Effector CD8-positive, alpha-beta T cell (primary cell): ENCODE measurements around the gene RTP5.

ENCODE experiments used
- DNase-seq: peaks from one replicate; lab custom pipeline; 2025; lab: John Stamatoyannopoulos, UW

RTP5 gene

GRCh38 chr2:241887806-241888522 is 18.4 kb downstream of the RTP5 start:
- no peak for DNase-seq

DNA sequence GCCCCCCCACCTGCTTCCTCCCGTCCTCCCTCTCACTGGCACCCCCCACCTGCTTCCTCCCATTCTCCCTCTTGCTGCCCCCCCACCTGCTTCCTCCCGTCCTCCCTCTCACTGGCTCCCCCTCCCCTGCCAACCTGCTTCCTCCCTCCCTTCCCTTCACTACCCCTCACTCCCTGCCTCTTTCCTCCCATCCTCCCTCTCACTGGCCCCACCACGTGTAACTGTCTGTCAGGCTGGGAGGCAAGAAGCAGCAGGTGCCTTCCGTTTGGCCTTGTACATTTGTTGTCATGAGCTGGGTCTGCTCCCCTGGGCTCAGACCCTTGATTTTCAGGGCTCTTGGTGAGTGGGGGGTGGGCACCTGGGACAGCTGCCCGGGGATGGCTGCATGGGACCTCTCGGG is 19.1 kb downstream of the RTP5 start:
- DNase-seq: no peak

DNA sequence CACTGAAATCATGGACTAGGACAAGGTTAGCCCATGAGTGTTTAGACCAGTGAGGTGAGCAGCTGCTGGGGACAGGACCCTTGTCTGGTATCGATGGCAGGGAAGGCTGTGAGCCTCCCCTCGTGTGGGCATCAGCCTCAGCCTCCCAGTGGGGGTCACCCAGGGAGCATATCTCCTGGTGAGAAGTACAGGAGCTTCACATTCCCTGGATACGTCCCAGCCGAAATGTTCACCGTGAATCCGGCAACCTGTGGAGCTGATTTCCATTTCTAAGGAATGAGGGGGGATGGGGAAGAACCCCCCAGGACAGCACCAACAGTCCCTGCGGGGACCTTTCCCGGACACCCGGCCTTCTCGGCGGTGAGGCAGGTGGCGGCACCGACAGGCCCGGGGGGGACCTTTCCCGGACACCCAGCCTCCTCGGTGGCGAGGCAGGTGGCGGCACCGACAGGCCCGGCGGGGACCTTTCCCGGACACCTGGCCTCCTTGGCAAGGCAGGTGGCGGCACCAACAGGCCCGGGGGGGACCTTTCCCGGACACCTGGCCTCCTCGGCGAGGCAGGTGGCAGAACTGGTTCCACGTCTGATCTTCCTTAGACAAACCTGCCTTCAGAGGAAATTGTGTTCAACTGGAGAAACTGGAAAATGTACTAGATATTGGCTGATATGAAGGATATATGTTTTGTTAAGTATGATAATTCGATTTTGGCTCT is 21.2 kb downstream of the RTP5 start:
- no peak for DNase-seq

DNA sequence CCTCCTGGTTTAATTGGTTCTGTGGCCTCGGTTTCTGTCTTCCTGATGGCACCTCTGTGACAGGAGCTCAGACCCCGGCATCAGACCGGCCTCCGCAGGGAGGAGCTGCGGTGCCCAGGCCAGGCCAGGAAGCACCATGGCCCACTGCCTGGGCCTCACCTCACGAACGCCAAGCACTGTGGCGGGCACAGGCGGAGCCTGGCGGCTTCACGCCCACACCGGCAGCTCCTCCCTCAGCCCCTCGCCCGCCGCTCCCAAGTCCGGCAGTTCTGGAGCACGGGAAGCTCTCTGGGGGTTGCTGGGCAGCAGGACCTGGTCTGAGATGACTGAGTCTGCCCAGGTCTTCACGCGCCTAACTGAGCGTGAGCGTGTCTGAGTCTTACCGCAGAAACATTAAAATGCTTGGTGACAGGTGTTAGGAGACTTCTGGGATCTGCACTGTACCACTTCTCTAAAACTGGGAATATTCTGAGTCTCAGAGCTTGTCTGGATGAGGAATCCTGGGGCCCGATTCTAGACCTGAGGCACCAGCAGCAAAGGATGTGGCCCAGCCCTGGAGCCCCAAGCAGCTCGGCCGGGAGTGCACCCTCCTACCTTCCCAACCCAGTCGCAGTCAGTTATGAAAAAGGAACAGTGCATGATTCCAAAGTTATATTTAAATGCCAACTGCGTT is 21.9 kb downstream of the RTP5 start:
- DNase-seq: no peak

DNA sequence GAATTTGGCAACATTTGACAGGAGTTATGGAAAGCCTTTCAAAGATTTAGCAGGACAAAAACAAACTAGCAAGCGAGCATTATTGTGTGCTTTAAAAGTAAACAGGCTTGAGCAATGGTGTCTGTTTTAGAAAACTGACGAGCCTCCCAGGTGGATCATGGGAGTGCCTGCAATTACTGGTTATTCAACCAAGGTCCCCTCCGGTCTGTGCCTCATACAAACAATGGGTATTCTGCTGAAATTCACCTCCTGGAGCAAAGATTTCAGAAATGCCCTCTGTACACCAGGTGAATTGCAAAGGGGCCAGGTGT is 22.4 kb downstream of the RTP5 start:
- DNase-seq: no peak

DNA sequence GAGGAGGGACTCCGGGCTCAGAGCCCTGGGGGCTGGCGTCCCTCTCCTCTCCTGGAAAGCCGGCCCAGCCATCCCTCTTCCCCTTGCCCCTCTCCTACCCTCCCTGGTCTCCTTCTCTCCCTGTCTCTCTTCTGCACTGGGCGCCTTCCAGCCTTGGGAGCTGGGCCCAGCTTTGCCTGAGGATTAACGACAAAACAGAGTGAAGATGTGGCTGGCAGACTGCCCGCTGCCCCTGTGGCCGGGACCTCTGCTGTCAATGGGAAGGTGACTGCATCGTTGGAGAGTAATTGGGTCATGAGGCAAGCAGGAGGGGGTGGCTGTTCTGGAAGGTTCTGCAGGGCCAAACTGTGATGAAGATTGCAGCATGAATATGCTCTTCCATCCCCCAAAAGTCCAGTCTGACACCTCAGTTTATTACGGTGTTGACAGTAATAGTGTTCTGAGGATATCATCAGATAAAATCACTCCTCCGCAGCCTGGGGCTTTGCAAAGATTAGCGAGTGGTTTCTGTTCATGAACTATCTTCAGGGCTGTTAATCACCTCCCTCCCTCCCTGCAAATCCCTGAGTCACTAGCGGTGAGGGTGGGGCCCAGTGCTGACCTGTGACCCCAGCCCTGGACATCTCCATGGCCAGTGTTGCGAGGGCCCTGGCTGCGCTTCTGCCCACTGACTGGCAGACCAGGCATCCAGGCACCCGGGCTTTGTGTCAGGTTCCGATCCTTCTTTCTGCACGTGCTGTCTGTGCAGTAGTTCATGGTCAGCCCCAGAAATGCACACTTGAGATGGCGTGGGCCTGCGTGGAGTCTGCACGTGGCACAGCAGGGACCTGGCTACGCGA is 23.0 kb downstream of the RTP5 start:
- no peak for DNase-seq

DNA sequence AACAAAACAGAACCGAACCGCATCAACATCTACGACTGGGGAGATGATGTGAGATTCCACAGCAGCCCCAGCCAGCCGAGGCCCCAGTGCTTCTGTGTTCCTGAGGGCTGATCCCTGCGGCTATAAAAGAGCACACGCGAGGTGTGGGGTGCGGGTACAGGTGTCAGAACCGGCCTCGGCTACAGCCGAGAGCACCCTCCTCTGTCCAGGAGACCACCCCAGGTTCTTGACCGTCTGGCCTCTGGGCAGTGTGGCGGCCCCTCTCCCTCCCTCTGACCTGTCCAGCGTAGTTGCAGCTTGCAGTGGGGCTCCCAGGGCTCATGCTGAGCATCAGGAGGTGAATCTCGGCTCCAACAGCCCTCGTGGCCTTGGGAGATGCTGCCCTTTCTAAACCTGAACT is 23.7 kb downstream of the RTP5 start:
- DNase-seq: no peak

GRCh38 chr2:241894056-241894641 is 24.6 kb downstream of the RTP5 start:
- no peak for DNase-seq

DNA sequence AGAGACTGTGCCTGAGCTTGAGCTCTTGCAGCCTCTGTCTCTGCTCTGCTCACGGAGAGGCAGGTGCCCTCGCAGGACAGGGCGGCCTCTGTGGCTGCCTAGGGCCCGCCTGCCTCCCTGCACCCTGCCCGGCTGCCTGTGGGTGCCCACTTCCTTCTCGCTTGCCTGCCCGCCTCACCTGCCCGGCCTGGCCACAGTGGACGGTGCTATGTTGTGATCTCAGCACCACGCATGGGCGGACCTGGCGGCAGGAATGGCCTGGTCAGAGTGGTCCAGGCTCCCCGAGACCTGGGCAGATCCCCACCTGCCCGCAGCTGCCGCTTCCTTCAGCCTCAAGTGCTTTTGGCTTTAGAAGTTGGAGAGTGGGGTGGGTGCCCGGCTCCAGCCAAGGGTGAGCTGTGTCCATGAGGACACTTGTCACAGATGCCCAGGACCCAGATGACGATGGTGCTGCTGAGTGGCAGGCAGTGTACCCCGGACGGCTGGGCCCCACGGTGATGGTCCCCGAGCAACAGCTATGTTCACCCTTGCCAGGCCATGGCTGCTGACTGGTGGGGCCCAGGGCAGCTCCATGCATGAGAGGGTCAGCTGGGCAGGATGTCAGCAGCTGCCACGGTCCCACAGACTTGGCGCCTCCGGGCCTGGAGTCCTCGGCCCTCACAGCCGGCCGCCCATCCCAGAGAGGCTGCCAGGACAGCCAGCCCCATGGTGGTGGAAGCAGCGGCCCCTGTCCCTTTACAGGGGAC is 25.3 kb downstream of the RTP5 start:
- DNase-seq: no peak

DNA sequence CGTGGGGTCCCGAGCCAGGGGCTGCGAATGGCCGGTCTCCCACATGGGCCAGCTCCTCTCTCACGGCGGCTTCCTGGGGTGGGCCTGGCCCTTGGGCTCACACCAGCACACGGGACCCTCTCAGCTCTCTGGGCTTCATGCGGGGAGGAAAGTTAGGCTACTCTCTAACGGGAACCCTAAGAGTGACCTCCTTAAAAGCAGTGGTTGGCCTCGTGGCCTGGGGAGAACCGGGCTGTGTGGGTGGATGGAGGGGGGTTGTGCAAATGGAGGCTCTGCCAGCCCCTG is 25.8 kb downstream of the RTP5 start:
- no peak for DNase-seq

DNA sequence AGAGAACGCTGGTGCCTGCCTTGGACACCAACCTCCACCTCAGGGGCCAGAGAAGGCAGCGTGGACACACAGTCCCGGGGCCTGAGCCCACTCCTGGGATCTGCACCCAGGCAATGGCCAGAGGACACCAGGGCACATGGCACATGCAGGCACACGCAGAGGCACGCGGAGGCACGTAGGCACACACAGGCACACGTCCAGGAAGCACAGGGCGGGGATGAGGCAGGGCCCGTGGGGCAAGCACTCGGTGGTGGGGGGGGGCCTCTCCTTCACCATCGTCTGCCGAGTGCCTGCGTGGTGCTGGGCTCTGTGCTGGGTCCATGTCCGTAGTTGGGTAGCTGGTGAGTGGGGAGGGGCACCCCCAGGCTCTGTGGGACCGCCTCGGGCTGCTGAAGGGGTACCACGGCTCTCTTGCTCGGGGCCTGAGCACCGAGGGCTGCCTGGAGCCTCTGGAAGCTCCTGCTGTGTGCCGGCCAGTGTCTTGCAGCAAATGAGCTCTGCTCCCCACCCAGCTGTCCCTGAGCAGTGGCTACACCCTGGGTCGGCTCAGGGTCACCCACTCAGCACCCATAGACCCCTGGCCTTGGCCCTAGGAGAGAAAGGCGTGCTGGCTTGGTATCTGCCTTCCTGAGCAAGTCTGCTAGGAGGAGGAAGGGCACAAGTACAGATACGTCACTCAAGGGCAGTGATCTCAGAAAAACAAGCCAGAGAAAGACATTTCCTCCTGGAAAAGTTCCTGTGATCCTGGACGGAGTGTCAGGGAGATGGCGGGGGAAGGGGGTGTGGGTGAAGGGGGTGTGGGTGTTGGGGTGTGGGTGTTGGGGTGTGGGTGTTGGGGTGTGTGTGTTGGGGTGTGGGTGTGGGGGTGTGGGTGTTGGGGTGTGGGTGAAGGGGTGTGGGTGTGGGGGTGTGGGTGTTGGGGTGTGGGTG is 26.4 kb downstream of the RTP5 start:
- DNase-seq: peak; percentile 15

DNA sequence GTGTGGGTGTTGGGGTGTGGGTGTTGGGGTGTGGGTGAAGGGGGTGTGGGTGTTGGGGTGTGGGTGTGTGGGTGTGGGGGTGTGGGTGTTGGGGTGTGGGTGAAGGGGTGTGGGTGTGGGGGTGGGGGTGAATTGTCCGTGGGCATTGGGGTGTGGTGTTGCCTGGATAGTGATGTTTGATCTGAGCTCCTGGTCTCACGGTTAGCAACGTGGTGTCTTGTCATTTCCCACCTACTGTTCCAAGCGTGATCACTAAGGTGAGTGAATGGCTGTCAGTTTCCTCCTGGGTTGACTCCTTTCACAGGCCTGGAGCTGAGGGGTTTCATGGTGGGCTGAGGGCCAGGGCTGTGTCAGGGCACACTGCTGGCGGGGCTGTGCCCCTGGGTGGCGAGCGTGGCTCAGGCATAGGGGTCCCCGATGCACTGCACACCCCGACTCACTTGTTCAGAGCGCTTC is 27.2 kb downstream of the RTP5 start:
- DNase-seq: no peak

DNA sequence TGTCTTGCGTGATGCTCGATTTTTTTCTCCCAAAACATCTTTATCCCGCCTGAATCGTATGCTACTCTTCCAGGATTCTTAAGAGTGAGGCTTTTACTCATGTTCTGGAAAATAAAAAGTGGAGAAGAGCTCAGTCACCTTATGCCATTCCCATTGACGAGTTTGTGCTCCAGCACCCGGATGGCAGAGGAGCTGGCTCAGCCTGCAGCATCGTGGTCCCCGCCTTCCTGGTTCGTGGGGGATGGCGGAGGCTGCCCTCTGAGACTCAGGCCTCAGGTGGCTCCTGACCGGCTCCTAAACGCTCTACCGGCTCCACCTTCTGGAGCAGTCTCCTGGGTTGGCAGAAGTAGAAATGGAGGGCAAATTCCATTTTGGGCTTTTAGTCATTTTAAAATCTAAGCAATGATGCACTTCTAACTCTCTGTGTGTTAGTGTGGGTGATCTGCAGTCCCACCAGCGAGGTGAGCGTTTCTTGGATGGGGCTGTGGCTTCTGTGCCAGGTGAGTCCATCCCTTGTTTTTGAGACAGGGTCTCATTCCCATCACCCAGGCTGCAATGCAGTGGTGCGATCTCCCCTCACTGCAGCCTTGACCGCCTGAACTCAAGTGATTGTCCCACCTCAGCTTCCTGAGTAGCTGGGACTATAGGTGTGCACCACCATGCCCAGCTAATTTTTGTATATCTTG is 27.8 kb downstream of the RTP5 start:
- DNase-seq: no peak

GRCh38 chr2:241898463-241899270 is 29.1 kb downstream of the RTP5 start:
- DNase-seq: no peak

DNA sequence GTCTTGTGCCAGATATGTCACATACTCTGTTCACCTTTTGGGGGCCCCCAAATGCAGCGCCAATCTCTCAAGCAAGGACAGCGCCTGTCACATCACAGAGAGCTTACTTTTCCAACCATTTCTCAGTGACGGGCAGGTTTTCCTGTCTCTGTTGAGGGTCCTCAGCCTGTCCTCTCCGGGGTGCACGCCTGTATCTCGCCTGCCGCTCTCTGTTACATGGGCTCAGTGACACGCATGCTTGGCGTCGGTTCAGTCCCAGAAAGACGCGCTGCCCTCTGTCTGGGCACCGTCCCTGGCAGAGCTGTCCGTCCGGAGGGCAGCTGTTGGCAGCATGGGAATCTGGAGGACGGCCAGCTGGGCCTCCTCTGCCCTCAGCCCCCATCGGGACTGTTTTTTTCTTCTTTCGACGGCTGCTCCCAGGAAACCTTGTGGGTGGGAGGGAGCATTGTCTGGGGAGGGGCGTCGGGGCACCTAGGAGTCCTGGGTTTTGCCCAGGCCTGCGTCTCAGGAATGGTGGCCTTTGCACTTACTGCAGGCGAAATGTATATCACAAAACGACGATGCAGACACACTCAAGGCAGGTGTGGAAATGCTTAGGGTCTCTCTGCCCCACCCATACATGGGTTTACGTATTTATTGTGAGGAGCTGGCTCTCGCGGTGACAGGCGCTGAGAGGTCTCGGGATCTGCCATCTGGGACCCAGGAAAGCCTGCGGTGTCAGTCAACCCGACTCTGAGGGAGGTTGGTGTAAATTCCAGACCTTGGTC is 30.9 kb downstream of the RTP5 start:
- no peak for DNase-seq

- no peak for DNase-seq
Observed at GRCh38 chr2:241901018-241901380, 31.5 kb downstream of the RTP5 start.

DNA sequence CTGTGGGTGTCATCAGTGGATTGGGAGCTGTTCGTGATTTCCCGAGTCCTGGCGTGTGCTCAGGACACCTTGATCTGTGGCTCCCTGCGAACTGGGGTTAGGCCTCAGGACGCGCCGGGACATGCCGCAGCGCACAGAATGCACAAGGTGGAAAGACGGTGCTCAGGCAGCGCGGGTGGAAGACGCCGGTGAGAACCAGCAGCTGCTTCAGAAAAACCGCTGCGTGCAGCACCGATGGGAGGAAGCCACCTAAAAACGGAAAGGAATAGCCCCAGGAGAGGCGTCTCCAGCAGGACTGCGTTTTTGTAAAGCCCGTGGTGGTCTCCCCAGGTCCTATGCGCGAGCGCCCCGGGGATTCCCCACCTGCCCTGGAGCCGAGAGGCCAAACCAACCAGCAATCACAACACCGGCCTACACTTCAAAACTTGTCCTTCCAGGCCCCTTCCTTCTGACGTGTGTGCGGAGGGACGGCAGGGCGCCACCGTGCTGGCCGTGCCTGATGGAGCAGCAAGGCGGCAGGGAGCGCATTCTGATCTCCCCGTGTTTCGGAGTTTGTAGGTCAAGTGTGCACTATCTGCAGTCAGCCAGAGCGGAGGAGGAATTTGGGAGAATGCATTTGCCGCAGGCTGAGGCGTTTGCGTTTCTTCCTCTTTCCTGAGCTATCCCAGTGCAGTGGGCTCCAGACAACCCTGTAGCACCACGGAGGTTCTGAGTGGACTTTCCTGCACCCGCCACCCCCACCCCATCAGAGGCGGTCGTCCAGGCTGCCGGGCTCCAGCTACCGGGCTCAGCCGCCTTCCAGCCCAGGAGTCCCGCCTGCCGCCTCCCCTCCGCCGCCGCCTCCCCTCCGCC is 32.2 kb downstream of the RTP5 start:
- DNase-seq: no peak
